RWPE2 (cell line): Measurements from ENCODE around the gene TERT.
"Not testable (repeated sequence)": the region's sequence is repeated elsewhere in the genome, so short reads cannot be mapped to it uniquely, and the experiment has no call there.

Experiments
- ATAC-seq: fragments of 200-7000 bp; cut with Tn5 transposase; 3 replicates; pipeline ENCODE4 v1.9.1; 2021; ENCODE audit warnings: low read depth
- DNase-seq: peaks from one replicate; pipeline ENCODE4 v3.0.0-alpha.2; 2020; ENCODE audit warnings: low spot score
- H3K27ac ChIP-seq: fragments of 450-650 bp; 2 replicates; pipeline ENCODE4 v1.5.1; 2017; ENCODE audit warnings: mild to moderate bottlenecking; ENCODE audit not compliant: poor library complexity, severe bottlenecking
- H3K27me3 ChIP-seq: fragments of 250-450 bp; sonication (Bioruptor Pico); 2 replicates; pipeline ENCODE4 v1.5.1; 2021; ENCODE audit warnings: mild to moderate bottlenecking, moderate library complexity; ENCODE audit not compliant: insufficient read depth, poor library complexity, severe bottlenecking
- H3K36me3 ChIP-seq: fragments of 250-450 bp; sonication (Bioruptor Pico); 2 replicates; pipeline ENCODE4 v1.5.1; 2020; ENCODE audit warnings: low read depth, mild to moderate bottlenecking, moderate library complexity
- H3K4me1 ChIP-seq: fragments of 250-450 bp; sonication (Bioruptor Pico); 2 replicates; pipeline ENCODE4 v1.5.1; 2021; ENCODE audit warnings: mild to moderate bottlenecking, moderate library complexity; ENCODE audit not compliant: insufficient read depth, poor library complexity, severe bottlenecking
- H3K4me3 ChIP-seq: fragments of 250-450 bp; sonication (Bioruptor Pico); 2 replicates; pipeline ENCODE4 v1.5.1; 2021; ENCODE audit warnings: mild to moderate bottlenecking, moderate library complexity; ENCODE audit not compliant: severe bottlenecking
- H3K9me3 ChIP-seq: fragments of 250-450 bp; sonication (Bioruptor Pico); 2 replicates; pipeline ENCODE4 v1.5.1; 2021; ENCODE audit warnings: mild to moderate bottlenecking, moderate library complexity; ENCODE audit not compliant: severe bottlenecking
- CTCF ChIP-seq: fragments of 450-650 bp; IDR thresholded peaks from one replicate; pipeline ENCODE4 v1.5.1; 2017; ENCODE audit warnings: mild to moderate bottlenecking, moderate library complexity; ENCODE audit not compliant: poor library complexity, severe bottlenecking

Gene TERT

DNA sequence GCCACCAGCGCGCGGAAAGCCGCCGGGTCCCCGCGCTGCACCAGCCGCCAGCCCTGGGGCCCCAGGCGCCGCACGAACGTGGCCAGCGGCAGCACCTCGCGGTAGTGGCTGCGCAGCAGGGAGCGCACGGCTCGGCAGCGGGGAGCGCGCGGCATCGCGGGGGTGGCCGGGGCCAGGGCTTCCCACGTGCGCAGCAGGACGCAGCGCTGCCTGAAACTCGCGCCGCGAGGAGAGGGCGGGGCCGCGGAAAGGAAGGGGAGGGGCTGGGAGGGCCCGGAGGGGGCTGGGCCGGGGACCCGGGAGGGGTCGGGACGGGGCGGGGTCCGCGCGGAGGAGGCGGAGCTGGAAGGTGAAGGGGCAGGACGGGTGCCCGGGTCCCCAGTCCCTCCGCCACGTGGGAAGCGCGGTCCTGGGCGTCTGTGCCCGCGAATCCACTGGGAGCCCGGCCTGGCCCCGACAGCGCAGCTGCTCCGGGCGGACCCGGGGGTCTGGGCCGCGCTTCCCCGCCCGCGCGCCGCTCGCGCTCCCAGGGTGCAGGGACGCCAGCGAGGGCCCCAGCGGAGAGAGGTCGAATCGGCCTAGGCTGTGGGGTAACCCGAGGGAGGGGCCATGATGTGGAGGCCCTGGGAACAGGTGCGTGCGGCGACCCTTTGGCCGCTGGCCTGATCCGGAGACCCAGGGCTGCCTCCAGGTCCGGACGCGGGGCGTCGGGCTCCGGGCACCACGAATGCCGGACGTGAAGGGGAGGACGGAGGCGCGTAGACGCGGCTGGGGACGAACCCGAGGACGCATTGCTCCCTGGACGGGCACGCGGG is at the start of gene TERT:
Gene TERT (minus strand): TSS at position 234 of the 815 bp plus-strand sequence. CDS start 79 bp downstream, at position 155.
- ATAC-seq (peak; percentile 67), DNase-seq (peak; percentile 75)
- H3K4me3 ChIP-seq: peak within 1 kb of the TSS; percentile 35
- H3K36me3 ChIP-seq: no peaks in the 10 kb centered on the region
- no peaks in the 10 kb centered on the region for H3K27me3 ChIP-seq
- no peaks in the 10 kb centered on the region for H3K9me3 ChIP-seq
- H3K4me1 ChIP-seq: no peaks in the 10 kb centered on the region
- no peak for TF ChIP-seq CTCF
- H3K27ac ChIP-seq: no peak within 1 kb of the TSS

DNA sequence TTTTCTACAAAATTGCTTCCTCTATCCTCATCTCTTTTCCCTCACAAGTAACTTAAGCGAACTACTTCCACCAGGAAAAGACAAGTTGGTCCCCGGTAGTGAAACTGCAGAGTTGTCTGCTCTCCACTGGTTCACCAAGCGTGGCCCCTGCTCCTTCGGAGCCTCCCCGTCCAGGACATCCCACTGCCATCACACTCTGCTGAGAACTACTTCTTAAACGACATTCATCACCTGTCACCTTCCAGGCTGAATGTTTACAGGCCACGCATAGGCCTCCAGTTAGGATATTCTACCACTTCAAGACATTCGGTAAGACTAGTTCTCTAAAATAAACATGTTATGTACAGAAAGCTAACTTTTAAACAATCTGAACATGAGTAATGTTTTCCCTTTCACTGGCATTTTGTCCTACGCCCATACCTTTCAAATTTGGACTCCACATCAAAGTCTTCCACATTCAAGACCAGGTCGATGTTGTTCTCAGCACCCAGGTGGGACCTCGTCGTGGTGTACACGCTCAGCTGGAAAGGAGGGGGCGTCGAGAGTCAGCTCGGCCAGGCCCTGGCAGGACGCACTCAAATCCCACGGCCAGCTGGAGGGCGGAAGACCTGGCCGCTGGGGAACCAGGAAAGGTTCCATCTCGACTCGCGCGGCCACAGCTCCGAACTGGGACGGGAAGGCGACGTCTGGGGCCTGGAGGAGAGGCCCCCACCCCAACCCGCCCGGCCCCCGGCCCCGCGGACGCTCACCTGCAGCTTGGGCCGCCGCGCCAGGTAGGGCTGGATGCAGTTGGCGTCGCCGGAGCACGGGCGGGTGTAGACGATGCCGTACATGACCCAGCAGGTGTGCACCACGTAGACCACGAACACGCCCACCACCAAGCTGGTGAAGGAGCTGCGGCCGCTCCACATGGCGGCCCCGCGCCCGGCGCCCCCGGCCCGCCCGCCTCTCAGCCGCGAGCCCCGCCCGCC is 49.3 kb upstream of the TERT start:
- peaks cover 43% of the 10 kb centered on the region for H3K36me3 ChIP-seq
- no peaks in the 10 kb centered on the region for H3K9me3 ChIP-seq
- H3K27ac ChIP-seq: peak overlapping the region; percentile 60
- H3K4me3 ChIP-seq: peak overlapping the region; percentile 90
- H3K4me1 ChIP-seq: peaks cover 8% of the 10 kb centered on the region
- H3K27me3 ChIP-seq: no peaks in the 10 kb centered on the region
- ATAC-seq: peak; percentile 15; the same call in 2 of the 3 replicates
- no peak for TF ChIP-seq CTCF
- DNase-seq: no peak

- Histone ChIP-seq H3K4me3 (peak overlapping the region; percentile 90), H3K27me3 (no peaks in the 10 kb centered on the region), H3K27ac (peak overlapping the region; percentile 60), H3K36me3 (peaks cover 49% of the 10 kb centered on the region), H3K4me1 (peaks cover 8% of the 10 kb centered on the region), H3K9me3 (no peaks in the 10 kb centered on the region)
- no peak for DNase-seq
- ATAC-seq: no peak
- TF ChIP-seq CTCF: no peak
Measured at GRCh38 chr5:1343315-1343751, 48.5 kb upstream of the TERT start.

- not testable (repeated sequence) for H3K4me3 ChIP-seq, ATAC-seq, H3K4me1 ChIP-seq, DNase-seq, H3K27me3 ChIP-seq, H3K9me3 ChIP-seq
- peaks cover 55% of the 10 kb centered on the region for H3K36me3 ChIP-seq
- H3K27ac ChIP-seq: peak overlapping the region; percentile 60
Measured at GRCh38 chr5:1342711-1343110, 47.8 kb upstream of the TERT start.

GRCh38 chr5:1342268-1342667 is 47.4 kb upstream of the TERT start:
- peaks cover 60% of the 10 kb centered on the region for H3K36me3 ChIP-seq
- no peak for DNase-seq
- no peak for TF ChIP-seq CTCF
- H3K27ac ChIP-seq: no peak overlapping the region
- no peaks in the 10 kb centered on the region for H3K27me3 ChIP-seq
- H3K9me3 ChIP-seq: no peaks in the 10 kb centered on the region
- H3K4me3 ChIP-seq: no peak overlapping the region
- ATAC-seq: no peak
- H3K4me1 ChIP-seq: peaks cover 8% of the 10 kb centered on the region
